Aorta (tissue), 5 donors: ENCODE results near the gene ACSL3. TPM values are rescaled to one million over a fixed set of nuclear protein-coding genes. Genes with fewer than 3 reads are reported as not detected.

Experiments used
- ATAC-seq: fragments of 200-7000 bp; cut with Tn5 transposase; one replicate; pipeline ENCODE4 v1.9.1; 2022; ENCODE audit warnings: moderate library complexity; ENCODE audit not compliant: low FRiP score
- DNase-seq, 2 donors: peaks; one replicate each; pipeline ENCODE4 v3.0.0-alpha.2; 2020
- H3K27ac ChIP-seq, 2 donors: one replicate each; pipeline ENCODE4 v1.5.1; 2013; ENCODE audit warnings: low read length in 2 of 2, mild to moderate bottlenecking in 2 of 2, moderate library complexity in 2 of 2, control low read depth in 1 of 2, inconsistent platforms in 1 of 2, low read depth in 1 of 2
- H3K27me3 ChIP-seq, 2 donors: one replicate each; pipeline ENCODE4 v1.6.1; 2013; ENCODE audit warnings: control low read depth in 1 of 2, low read length in 1 of 2, mild to moderate bottlenecking in 1 of 2, moderate library complexity in 1 of 2; ENCODE audit not compliant: insufficient read depth in 2 of 2, control insufficient read depth in 1 of 2
- H3K36me3 ChIP-seq, 2 donors: one replicate each; pipeline ENCODE4 v1.6.1; 2013; ENCODE audit warnings: control low read depth in 1 of 2, low read length in 1 of 2, mild to moderate bottlenecking in 1 of 2; ENCODE audit not compliant: insufficient read depth in 2 of 2, control insufficient read depth in 1 of 2
- H3K4me1 ChIP-seq, 2 donors: one replicate each; pipeline ENCODE4 v1.6.1; 2013; ENCODE audit warnings: low read length in 2 of 2, control low read depth in 1 of 2, mild to moderate bottlenecking in 1 of 2, moderate library complexity in 1 of 2; ENCODE audit not compliant: insufficient read depth in 2 of 2, control insufficient read depth in 1 of 2
- H3K4me3 ChIP-seq, 2 donors: one replicate each; pipeline ENCODE4 v1.5.1; 2013; ENCODE audit warnings: low read length in 2 of 2, control low read depth in 1 of 2, mild to moderate bottlenecking in 1 of 2
- H3K9me3 ChIP-seq: one replicate; pipeline ENCODE4 v1.6.1; 2013; ENCODE audit warnings: mild to moderate bottlenecking, low read length; ENCODE audit not compliant: control insufficient read depth
- WGBS, 2 donors: extraction: QIAGEN DNeasy Blood & Tissue Kit; methylation state at CpG; one replicate each; pipeline ENCODE4 v1.1.7; 2013; 5-methylcytosine and 5-hydroxymethylcytosine counted together
- intact Hi-C, 2 donors: fragments of 100-400 bp; cut with DNase I; formaldehyde crosslinking; loops; one replicate each; pipeline versions ENCODE4 v1.14.2 to v1.15.0; 2022
- long read RNA-seq, 2 donors: library from polyadenylated mRNA; unstranded; transcript quantifications; one replicate each; pipeline ENCODE4 v2.0.0, GENCODE V29; 2020 to 2021
- polyA plus RNA-seq, 2 donors: library from polyadenylated mRNA; stranded (reverse); fragments of 200-250 nt; gene quantifications; one replicate each; pipeline ENCODE4 v1.2.3, GENCODE V29; 2013
- total RNA-seq, 2 donors: library from RNA; stranded (reverse); fragmentation: NEBNext Ultra II Directional; extraction: Animal tissue kit (Norgen Biotek cat#: 25700); gene quantifications; one replicate each; pipeline ENCODE4 v1.2.1, GENCODE V29; 2021
- donor health status: healthy with polysubstance abuse.
- donor health status: Bipolar disorder and iron deficiency.
- donor health status: DM: no; HTN: no; CAD: no.
- donor health status: DM: no; HTN: no; CAD: no.
- donor health status: DM: yes; HTN: yes; CAD: no.

ACSL3 gene
- total RNA-seq = 10 to 100 TPM; 66.5 to 69.0 TPM
- 10 to 100 TPM; 14.0 to 39.4 TPM for polyA plus RNA-seq
- long read RNA-seq, donor 1, full-length matches to known transcripts = 26 of 54 reads
- long read RNA-seq, donor 1, partial matches to known transcripts = 21 of 54 reads
- long read RNA-seq, donor 1, other reads (novel, unspliced or antisense) = 7 of 54 reads
- long read RNA-seq, donor 2, full-length matches to known transcripts = 30 of 48 reads
- long read RNA-seq, donor 2, partial matches to known transcripts = 5 of 48 reads
- long read RNA-seq, donor 2, other reads (novel, unspliced or antisense) = 13 of 48 reads

- WGBS, 2 donors = 1% methylated on average over 82 to 99 of the region's 99 CpGs
- H3K4me3 ChIP-seq = peak within 1 kb of the TSS; percentile 80 to 93
Observed at GRCh38 chr2:222860740-222861410, at the start of gene ACSL3. Gene ACSL3, plus strand, starts transcription at chr2:222861036. Its CDS starts 47,737 bp downstream, at chr2:222908773.

DNA sequence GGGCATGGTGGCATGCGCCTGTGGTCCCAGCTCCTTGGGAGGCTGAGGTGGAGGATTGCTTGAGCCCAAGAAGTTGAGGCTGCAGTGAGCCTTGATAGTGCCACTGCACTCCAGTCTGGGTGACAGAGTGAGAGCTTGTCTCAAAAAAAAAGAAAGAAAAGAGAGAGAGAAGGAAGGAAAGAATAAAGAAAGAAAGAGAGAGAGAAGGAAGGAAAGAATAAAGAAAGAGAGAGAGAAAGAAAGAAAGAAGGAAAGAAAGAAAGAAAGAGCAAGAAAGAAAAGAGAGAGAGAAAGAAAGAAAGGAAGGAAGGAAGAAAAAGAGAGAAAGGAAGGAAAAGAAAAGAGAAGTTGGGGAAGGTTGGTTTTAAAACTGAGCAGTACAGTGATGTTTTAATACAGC, 49.0 kb upstream of the ACSL3 start:
- Histone ChIP-seq H3K4me3 (no peak overlapping the region), H3K4me1 (no peaks in the 10 kb centered on the region), H3K36me3 (no peaks in the 10 kb centered on the region), H3K27ac (no peak overlapping the region), H3K27me3 (no peaks in the 10 kb centered on the region), H3K9me3 (no peaks in the 10 kb centered on the region)
- WGBS, 2 donors = 99 to 100% methylated on average over 1 of the region's 1 CpG
- DNase-seq (no peak), ATAC-seq (no peak)
- intact Hi-C loops = no loop called here

More at GRCh38 chr2:222860740-222861410, at the start of gene ACSL3:
- Histone ChIP-seq H3K27me3 (no peaks in the 10 kb centered on the region), H3K36me3 (no peaks in the 10 kb centered on the region), H3K9me3 (no peaks in the 10 kb centered on the region), H3K27ac (peak within 1 kb of the TSS; percentile 79 to 84), H3K4me1 (peaks cover 7 to 9% of the 10 kb centered on the region in 2 donors)
- ATAC-seq = peak; percentile 98
- intact Hi-C loops = loop anchor here (2.0 to 5.0 kb wide), 3 partner anchors 41 to 154 kb away; no protein-coding TSS in a partner anchor
- DNase-seq = peak; percentile 98

DNA sequence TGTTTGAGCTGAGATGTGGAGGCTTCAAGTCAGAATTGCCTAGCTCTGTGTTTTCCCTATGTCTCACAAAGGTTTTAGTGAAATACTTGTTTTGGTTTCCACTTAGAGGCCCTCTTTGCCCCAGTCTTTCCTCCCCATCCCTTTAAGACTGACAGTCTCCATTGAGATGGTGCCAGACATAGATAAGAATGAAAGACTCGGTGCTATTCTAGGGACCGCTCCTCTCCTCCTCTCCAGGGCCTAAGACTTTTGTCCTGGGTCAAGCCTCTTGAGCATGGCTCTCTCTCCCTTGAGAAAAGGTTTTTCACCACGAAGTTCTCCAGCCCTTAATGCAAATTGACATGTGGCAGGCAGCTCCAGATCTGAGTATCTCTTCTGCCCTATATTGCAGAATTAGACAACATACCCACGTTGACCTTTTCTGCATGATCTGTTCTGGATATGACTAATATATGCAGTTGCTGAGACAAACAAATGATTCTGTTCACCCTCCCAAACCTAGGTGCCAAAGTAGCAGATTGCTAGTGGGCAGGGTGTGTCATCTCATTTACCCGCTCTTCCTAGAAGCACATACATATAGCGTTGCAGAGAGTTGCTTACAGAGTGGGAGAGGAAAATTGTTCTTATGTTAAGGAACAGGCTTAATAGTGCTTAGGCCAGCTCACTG, 47.5 kb upstream of the ACSL3 start:
- ATAC-seq = peak; percentile 38
- 73 to 75% methylated on average over 6 of the region's 6 CpGs for WGBS, 2 donors

GRCh38 chr2:222819722-222820333, 41.0 kb upstream of the ACSL3 start:
- Histone ChIP-seq H3K27ac (no peak overlapping the region), H3K4me1 (no peaks in the 10 kb centered on the region), H3K4me3 (no peak overlapping the region), H3K36me3 (no peaks in the 10 kb centered on the region), H3K9me3 (no peaks in the 10 kb centered on the region), H3K27me3 (no peaks in the 10 kb centered on the region)
- intact Hi-C loops = no loop called here
- no peak for ATAC-seq
- no peak for DNase-seq
- 80 to 86% methylated on average over 2 of the region's 2 CpGs for WGBS, 2 donors

More for the DNA sequence above, 47.5 kb upstream of the ACSL3 start:
- H3K36me3 ChIP-seq = no peaks in the 10 kb centered on the region
- H3K27me3 ChIP-seq = no peaks in the 10 kb centered on the region
- intact Hi-C loops = no loop called here
- no peak overlapping the region for H3K4me3 ChIP-seq
- no peak overlapping the region for H3K27ac ChIP-seq
- H3K9me3 ChIP-seq = no peaks in the 10 kb centered on the region
- no peaks in the 10 kb centered on the region for H3K4me1 ChIP-seq
- DNase-seq = no peak

DNA sequence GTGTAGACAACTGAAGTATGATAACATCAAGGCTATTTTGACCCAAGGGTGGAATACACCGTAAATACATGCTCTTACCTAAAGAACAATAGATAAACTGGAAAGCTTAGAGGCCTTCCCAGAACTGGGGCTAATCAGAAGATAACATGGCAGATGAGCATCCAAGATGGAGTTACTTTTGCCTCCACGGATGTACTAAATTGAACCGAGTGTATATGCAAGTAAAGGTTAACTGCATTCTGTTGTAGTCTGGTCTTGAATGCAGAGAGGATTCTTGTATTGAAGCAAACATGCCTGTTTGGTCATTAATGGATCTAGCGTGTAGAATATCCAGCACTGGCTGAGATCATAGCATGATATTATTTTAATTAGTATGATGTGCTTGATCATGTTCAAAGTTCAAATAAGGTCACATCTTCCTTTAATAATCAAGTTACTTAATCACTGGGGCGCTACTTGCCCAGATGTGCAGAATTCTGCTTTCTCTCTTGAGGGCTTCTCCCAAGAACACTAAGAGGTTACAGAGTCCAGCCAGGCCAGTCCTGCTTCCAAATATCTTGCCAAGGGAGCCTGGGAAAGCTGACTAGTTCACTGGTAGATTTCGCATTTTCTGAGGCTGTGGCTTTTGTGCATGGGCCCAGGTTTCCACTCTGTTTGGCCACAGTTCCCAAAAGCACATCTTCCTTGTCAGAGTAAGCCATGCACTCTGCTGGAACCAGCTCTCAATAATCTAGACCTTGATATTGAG, 37.5 kb upstream of the ACSL3 start:
- Histone ChIP-seq H3K4me3 (no peak overlapping the region), H3K27ac (no peak overlapping the region), H3K36me3 (no peaks in the 10 kb centered on the region), H3K9me3 (no peaks in the 10 kb centered on the region), H3K27me3 (no peaks in the 10 kb centered on the region), H3K4me1 (no peaks in the 10 kb centered on the region)
- intact Hi-C loops = no loop called here
- WGBS, 2 donors = 92% methylated on average over 6 of the region's 6 CpGs
- ATAC-seq (no peak), DNase-seq (no peak)

DNA sequence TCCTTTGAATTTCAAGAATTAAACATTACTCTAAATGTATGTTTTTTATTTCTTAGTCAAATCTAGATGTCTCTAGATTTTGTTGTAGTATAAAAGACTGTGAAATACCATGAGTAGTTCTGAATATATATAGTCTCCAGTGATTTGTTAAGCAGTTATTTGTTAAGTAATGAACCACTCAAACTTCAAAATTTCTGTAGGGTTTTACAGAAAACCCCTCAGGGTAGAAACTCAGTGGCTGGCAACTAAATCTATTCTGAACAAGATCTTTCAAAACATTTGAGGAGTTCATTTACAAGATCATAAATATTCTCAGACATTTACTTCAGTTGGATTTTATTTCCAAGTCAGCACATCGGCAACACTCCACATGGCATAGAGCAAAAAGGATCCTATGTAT, 35.8 kb upstream of the ACSL3 start:
- no peaks in the 10 kb centered on the region for H3K36me3 ChIP-seq
- no peak overlapping the region for H3K27ac ChIP-seq
- H3K4me3 ChIP-seq = no peak overlapping the region
- DNase-seq (no peak), ATAC-seq (no peak)
- no peaks in the 10 kb centered on the region for H3K27me3 ChIP-seq
- intact Hi-C loops = no loop called here
- no peaks in the 10 kb centered on the region for H3K4me1 ChIP-seq
- WGBS, 2 donors = 90 to 91% methylated on average over 1 of the region's 1 CpG
- no peaks in the 10 kb centered on the region for H3K9me3 ChIP-seq

DNA sequence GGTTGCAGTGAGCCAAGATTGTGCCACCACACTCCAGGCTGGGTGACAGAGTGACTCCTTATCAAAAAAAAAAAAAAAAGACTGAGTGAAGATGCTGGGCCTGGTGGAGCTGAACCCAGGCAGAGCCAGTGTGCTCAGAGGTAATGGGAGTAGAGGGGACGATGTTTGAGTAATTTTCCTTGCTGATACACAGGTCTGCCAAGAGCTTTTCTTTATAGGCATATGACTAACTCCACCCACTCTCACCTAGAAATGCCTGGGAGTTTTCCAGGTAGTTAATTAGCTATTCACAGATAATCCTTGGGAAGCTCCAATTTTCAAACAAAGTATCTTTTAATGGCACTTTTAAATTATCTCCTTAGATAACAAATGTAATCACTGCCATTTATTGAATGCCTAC, 33.4 kb upstream of the ACSL3 start:
- DNase-seq = no peak
- Histone ChIP-seq H3K9me3 (no peaks in the 10 kb centered on the region), H3K36me3 (no peaks in the 10 kb centered on the region), H3K4me3 (no peak overlapping the region), H3K27me3 (no peaks in the 10 kb centered on the region), H3K4me1 (no peaks in the 10 kb centered on the region), H3K27ac (no peak overlapping the region)
- intact Hi-C loops = no loop called here
- WGBS, 2 donors = 89 to 98% methylated on average over 1 of the region's 1 CpG
- no peak for ATAC-seq

DNA sequence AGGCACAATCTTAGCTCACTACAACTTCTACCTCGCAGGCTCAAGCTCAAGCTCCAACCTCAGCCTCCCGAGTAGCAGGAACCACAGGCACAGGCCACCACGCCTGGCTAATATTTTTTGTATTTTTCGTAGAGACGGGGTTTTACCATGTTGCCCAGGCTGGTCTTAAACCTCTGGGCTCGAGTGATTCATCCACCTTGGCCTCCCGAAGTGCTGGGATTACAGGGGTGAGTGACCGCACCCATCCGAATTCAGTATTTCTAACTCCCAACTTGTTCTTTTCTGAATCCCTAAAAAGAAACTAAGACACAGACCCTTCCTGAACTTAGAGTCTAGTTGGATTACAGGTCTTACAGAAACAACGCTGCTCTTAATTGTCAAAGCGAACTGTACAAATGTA, 32.3 kb upstream of the ACSL3 start:
- no peak overlapping the region for H3K4me3 ChIP-seq
- no peak for ATAC-seq
- intact Hi-C loops = no loop called here
- no peaks in the 10 kb centered on the region for H3K4me1 ChIP-seq
- 87 to 95% methylated on average over 11 of the region's 11 CpGs for whole genome bisulfite sequencing, 2 donors
- H3K9me3 ChIP-seq = no peaks in the 10 kb centered on the region
- DNase-seq = no peak
- H3K27ac ChIP-seq = no peak overlapping the region
- H3K27me3 ChIP-seq = no peaks in the 10 kb centered on the region
- no peaks in the 10 kb centered on the region for H3K36me3 ChIP-seq
